Stimulated activated CD4-positive, alpha-beta T cell treated with anti-CD3 and anti-CD28 coated beads, Interleukin-12 subunit alpha, Interleukin-12 subunit beta, amount 100 ng/mL, for 48 hours (primary cell): Measurements from ENCODE around the gene ZCCHC14.

Experiments used
- DNase-seq, 3 donors: peaks; one replicate each; pipeline ENCODE4 v3.0.0-alpha.2; 2020; ENCODE audit warnings: low read depth in 2 of 3, low spot score in 1 of 3

The ZCCHC14 gene

DNA sequence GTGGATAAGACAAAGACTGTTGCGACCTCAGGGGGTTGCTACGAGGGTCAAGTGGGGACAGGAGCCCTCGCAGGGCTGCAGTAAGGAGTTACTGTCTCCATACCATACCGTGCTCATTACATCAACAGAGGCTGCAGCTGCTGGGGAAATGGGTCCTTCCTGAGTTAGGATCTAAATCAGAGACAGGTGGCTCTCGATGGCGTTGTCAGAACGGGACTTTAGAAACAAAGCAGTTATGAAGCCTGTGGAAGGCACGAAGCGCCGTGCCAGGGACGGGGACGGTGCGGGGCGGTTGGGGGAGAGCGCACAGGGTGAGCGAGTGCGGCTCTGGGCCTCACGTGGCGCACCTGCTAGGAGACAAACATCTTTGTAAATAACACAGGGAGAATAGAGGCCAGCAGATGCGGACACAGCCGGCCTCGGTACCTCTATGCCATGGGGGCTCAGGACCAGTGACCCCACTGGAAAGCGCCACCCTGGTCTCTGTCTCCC lies 34.4 kb downstream of the ZCCHC14 start:
- no peak for DNase-seq

DNA sequence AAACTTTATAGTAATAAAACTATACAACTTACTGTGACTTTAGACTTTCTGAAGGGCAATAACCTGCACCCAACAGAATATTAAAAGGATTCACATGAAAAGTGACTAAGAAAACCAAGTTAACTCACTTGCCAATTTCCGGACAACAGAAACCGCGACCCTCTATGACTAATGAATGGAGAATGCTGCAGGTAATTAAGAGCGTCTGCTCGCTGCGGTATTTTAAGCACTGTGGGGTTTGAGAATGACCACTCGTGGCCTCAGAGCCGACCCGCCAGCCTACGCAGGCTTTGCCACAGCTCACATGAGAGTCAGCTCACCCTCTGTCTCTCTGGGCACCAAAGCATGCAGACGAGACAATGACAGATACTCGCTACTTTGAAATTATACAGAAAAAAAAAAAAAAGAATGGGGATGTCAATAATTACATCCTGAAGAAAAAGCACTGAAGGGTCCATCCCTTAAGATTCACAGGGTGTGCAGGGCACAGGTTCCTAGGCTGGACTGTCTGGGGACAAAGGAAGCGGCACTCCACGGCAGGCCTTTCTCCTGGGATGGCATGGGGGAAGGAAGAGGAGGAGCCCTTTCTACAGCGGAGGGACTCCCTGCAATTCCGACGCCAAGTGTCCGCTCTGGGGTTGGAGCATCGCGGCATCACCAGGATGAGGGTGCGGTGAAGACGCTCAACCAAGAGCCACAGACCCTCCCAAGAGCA lies 35.0 kb downstream of the ZCCHC14 start:
- DNase-seq: peak in 2 of 3 donors; percentile 38 to 40

DNA sequence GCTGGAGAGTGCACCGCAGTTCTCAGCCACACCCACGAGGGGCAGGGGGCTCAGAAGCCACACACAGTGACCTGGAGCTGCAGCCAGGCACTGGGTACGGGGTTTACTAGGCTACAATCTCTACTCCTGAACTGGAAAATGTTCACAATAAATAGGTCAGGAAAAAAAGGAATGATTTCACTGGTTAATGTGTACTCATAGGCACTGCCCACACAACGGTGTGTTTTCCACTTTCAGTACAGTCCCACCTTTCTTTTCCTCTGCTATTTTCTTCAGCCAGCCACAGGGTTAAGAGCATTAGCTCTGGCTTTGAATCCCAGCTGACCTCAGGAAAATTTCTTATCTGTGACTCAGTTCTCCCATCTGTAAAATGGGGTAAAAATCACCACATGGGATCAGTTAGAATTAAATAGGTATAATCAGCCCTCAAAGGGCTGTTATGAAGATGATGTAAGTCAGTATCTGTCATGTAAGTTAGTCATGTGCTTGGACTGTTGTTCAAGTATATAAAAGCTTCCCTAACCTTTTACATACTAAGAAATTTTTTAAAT lies 35.7 kb downstream of the ZCCHC14 start:
- no peak for DNase-seq

DNA sequence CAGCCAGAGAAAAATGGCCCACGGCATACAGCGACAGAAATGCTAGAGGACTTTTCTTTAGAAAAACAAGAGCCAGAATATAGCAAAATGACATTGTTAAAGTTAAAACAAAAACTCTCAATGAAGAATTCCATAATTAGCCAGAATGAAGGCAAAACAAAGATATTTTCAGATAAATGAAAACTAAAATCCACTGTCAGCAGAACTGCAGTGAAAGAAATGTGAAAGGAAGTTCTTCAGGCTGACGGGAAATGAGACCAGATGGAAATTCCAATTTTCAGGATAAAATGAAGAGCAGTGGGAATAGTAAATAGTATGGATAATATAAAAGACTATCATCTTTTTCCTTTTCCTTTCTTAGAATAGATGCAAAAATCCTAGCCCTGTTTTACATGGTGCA lies 38.4 kb downstream of the ZCCHC14 start:
- no peak for DNase-seq

DNA sequence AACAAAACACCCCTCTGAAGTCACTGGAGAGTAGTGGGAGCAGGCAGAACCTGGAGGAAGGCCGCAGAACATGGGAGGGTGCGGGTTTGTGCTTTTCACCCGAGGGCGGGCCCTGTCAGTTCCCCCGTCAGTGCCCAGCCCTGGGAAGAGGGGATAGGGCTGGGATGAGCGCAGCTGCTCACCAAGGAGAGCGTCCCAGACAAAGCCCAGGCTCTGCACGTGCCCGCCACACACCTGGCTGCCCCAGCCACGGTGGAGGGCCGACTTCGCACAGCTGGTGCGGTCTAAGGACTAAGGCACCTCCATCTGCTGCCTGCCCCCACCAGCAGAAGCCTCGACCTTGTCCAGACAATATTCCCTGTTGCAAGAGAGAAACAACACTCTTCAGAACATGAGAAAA lies 39.5 kb downstream of the ZCCHC14 start:
- no peak for DNase-seq

DNA sequence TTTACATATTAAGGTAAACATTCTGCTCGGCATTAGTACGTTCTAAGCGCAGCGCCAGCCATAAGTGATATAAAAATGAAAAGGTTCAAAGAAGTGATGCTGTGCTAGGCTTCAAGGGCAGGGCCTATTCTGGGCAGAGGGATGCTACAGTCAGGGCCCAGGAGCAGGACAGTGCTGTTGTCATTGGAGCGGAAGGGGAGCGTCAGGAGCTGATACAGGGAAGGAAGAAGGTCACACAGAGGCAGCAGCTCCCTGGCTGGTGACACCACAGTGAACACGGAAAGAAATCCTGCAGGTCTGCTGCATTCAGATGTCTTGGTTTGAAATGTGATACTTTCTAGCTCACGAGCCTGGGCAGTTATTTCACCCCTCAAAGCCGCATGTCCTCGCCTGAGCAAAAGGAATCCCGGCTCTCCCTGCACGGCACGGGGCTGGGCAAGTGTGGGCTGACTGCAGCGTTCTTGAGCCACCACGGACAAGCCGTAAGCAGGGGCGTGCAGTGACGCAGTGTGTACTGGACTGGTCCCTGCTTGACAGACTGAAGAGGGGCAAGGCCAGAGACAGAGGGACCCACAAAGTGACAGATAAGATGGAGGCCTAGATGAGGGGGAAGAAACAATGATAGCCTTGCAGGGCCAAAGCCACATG lies 41.1 kb downstream of the ZCCHC14 start:
- no peak for DNase-seq

DNA sequence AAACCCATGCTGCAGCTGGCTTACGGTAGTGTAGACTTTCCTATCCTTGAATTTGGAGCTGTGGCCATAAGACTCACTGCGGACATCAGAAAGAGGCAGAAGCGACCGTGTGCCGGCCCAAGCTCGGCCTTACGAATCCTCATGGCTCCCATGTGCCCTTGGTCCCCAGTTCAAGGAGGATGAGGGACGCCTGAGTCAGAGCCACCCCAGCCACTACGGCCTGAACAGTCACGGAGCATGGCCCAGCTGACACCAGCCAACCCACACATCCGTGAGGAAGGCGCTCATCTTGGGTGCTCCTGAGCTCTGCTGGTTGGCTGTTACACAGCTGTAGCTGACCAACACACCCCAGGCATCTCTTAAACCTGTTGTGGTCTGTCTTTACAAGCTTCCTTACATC lies 44.0 kb downstream of the ZCCHC14 start:
- DNase-seq: no peak

DNA sequence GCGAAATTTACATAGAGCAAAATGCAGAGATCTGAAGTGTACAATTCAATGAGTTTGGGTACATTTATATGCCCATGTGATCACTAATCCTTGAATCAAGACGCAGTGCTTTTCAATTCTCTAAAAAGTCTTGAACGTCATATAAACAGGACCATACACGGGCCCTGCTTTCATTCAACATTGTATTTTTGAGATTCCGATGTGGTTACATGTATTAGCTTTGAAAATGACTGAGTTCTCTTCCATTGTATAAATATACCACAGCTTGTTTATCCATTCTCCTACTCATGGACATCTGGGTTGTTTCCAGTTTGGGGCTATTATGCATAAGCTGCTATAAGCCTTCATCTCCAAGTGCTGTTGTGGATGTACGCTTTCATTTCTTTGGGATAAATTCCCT lies 45.5 kb downstream of the ZCCHC14 start:
- DNase-seq: no peak

DNA sequence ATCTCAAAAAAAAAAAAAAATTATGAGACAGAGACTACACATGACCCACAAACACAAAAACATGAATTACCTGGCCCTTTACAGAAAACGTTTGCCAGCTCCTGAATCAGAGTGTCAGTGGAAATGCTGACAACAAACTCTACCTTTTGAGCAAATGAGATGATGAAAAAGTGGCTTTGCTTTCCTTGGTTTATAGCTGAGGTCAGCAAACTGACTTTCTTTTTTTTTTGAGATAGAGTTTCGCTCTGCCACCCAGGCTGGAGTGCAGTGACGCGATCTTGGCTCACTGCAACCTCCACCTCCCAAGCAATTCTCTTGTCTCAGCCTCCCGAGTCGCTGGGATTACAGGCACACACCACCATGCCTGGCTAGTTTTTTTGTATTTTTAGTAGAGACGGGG lies 46.3 kb downstream of the ZCCHC14 start:
- DNase-seq: no peak

DNA sequence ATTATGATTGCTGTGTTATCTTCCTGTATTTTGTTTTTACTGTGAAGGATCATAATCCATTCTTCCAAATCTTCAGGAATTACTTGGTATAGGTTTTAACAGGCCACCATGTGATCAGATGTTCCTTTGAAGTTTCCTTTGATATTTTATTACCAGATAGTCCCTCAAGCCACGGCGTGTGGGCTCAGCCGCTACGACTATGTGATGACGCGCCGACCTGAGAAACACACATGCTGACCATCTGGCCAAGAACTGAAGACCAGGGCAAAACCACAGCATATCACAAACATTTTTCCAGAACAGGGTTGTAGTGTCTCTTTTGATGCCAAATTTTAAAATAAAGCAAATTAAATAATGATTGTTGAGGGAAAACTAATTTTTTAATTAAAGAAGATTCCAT lies 47.3 kb downstream of the ZCCHC14 start:
- no peak for DNase-seq

DNA sequence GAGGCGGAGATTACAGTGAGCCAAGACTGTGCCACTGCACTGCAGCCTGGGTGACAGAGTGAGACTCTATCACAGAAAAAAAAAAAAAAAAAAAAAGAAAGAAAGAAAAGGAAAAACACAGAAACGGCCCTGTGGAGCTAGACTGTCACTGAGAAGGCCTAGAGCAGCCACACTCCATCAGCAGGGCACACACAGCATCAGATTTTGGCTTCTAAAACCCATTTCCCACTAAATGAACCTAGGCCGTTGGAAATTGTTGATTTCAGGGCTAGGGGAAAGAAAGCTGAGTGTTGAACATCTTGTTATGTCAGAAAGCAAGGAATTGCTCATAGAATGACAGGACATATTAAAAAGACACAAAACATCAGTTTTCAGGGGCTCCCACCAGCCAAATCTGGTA lies 48.9 kb downstream of the ZCCHC14 start:
- no peak for DNase-seq

DNA sequence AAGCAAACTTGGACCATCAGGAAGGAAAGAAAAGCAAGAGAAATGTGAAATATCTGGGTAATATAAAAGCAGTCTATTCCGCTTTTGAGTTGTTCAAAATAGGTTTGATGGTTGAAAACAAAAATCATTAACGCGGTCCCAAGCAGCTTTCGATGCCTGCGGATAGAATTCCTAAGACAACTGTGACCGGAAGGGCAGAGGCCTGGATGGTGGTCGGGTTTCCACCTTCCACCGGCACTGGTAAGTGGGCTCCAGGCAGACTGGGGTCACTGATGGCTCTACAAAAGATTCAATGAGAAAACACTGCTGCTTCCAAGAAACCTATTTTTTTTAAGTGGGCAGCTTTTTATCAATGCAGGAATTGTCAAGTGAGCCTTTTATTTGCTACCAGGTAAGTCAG lies 49.8 kb downstream of the ZCCHC14 start:
- no peak for DNase-seq

DNA sequence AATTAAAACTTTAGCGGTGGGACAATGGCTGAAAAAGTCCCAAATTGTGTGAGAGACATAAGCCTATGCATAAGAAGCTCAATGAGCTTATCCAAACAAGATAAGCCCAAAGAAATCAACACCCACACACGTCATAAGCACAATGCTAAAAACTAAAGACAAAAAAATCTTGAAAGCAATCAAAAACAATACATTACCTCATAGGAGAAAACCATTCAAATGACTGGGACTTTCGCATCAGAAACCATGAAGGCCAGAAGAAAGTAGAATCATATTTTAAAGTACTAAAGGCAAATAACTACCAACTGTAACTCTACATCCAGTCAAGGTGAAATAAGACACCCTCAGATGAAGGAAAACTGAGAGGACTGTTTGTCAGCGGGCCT lies 50.2 kb downstream of the ZCCHC14 start:
- DNase-seq: no peak

DNA sequence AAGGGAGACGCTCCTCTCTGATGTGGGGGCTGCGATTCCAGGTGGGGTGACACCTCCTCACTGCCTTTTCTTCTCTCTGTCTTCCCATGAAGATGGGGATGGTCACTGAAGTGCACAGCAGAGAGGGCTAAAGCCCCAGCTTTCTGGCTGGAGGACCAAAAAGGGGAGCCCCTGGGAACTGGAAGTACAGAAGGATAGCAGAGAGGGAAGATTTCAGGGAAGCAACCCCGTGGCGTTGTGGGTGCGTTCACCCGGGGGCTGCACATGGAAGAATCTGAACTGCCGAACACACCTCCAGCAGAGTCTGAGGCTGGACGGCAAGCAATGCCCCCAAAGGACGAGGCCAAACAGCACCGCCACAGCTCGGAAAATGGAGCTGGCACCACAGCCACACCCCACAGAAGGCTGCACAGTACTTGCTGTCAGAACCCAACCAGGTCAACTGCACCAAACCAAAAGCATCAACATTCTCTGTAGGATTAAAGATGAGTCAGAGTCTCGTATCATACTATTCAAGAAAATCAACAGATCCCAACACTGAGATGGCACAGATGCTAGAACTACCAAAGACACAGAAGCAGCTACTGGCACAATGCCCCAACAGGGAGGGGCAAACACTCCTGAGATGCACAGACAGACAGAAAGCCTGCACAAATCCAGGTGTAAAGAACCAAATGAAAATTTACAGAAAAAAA lies 50.8 kb downstream of the ZCCHC14 start:
- no peak for DNase-seq

DNA sequence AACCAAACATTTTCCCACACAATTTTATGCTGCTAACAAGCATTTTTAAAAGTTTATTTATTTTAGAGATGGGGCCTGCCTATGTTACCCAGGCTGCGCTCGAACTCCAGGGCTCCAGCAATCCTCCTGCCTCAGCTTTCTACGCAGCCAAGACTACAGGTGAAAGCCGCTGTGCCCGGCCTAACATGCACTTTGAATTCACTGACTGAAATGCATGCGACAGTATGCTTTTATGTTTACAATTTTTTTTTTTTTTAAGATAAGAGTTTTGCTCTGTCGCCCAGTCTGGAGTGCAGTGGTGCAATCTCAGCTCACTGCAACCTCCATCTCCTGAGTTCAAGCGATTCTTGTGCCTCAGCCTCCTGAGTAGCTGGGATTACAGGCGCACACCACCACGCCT lies 52.9 kb downstream of the ZCCHC14 start:
- DNase-seq: no peak

DNA sequence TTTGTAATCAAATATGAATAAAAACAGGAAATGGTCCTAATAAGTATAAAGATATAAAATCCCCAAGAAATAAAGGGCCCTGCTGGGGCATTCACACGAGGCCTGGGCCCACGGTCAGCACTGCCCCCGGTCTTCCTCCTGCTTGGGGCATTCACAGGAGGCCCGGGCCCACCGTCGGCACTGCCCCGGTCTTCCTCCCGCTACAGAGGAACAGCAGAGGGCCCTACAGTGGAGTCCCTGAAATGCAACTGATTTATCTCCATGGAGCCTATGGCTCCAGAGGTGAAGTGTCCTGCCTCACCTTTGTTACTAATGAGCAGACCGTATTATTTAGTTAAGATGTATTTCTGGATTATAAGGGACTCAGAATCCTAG lies 54.2 kb downstream of the ZCCHC14 start:
- no peak for DNase-seq

DNA sequence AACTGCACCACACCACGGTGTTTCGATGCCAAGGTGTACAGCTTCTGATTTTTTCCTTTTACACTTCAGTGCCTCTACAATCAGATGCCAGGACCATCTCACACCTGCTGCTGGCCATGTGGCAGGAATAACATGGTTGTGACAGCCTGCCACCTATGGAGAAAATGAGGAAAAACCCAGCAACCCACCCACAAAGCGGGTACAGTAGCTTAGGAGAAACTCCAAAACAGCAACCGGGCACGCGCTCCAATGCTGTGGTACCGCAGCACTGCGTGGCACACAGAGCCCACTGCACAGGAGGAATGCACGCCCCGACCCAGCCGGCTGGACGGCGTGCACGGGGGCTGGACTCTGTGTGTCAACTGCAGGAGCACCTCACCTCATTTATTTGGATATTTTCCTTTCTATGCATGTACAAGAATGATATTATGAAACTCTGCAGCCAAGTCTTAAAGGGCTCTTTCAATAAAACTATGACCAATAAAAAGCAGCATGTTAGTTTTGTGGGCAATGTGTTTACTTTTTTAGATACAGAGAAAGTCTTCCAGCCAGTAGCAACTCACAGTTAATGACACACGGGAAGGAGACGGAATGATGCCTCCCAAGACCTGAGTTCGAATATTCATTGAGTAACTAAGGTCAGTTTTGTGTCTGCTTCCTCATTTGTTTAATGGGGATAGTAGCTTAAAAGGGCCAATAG lies 54.8 kb downstream of the ZCCHC14 start:
- DNase-seq: no peak

DNA sequence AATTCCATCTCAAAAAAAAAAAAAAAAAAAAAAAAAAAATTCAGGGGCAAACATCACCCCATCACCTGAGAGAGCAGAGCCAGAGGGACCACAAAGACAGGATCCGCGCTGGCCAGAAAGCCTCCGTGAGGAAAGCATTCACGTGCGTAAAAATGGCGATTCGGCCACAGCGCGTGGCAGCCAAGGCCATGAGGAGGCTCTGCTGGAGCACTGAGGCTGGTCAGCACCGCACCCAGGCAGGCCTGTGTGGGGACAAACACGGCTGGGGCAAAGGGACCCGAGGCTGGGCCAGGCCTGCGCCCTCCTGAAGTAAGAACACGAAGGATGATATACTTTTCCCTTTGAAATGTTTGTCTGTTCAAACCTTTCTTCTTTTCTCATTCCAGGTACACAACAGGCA lies 55.5 kb downstream of the ZCCHC14 start:
- no peak for DNase-seq

DNA sequence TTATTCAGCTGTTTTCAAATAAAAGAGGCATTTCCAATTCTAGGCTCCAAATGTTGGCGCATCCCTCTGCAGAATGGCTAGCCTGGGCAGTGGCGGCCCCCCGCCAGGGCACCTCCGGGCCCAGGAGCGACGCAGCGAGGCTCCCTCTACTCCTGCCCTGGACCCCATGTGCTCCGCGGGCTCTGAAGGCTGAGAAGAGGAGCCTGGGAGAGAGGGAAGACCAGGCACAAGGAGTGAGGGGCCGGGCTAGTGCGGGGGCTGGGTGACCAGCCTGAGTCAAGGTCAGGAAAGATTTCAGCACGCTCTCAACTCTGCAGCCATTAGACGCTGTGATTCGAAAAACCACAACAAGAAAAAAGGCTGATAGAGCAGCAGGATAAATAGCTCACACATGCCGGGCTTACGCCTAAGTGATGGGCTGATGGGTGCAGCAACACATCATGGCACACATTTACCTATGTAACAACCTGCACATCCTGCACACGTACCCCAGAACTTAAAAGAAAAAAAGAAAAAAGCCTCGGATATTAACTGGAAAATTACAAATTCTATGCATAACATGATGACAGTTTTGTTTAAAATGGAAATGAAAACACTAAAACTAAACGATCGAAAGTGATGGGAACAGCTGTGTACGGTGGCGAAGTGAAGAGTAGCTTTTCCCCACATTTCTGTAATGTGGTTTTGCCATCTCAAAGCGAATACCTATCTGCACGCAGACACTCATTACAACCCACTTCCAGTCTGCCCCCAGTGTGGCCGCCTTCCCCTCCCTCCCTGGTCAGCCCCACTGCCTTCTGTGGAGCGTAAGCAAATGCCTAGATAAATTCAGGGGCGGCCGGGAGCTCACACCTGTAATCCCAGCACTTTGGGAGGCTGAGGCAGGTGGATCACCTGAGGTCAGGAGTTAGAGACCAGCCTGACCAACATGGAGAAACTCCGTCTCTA lies 56.3 kb downstream of the ZCCHC14 start:
- DNase-seq: peak; percentile 25 to 52 (median 40)
